K562 (cell line): ENCODE data around the gene TYROBP. TPM values are rescaled to one million over a fixed set of nuclear protein-coding genes. Genes with fewer than 3 reads are reported as not detected.

Source experiments
- ATAC-seq: fragments of 200-7000 bp; cut with Tn5 transposase; 3 replicates; pipeline ENCODE4 v1.9.1; 2020; ENCODE audit warnings: moderate library complexity
- BruUV-seq: library from RNA; stranded (reverse); fragments of 400-500 nt; replicated peaks from 2 replicates; lab custom pipeline; 2021; lab: Mats Ljungman, UMichigan
- CTCF ChIA-PET: fragments of 300-600 bp; formaldehyde crosslinking; extraction: SDS; loops from one replicate; lab custom pipeline; 2021; ENCODE audit warnings: low intra/inter-chr PET ratio; lab: Yijun Ruan, JAX
- POLR2A ChIA-PET: fragments of 300-600, 350-650 bp; sonication (Branson Sonifier 250); formaldehyde crosslinking; extraction: SDS; loops from one replicate; lab custom pipeline; 2021; ENCODE audit warnings: antibody characterized with exemption, inconsistent platforms; lab: Yijun Ruan, JAX
- DNase-seq, 4 experiments: peaks; one replicate each; pipeline versions ENCODE4 v3.0.0 to v3.0.0-alpha.2; 2011 to 2018; ENCODE audit warnings: low spot score in 3 of 4, mixed read lengths in 3 of 4; ENCODE audit errors: extremely low read depth in 1 of 4
- FAIRE-seq: peaks from 2 replicates; lab custom pipeline; 2011; peaks lifted over from hg19 to GRCh38; lab: Jason Lieb, UNC
- H2AFZ ChIP-seq: 2 replicates; pipeline ENCODE4 v1.6.0; 2011; ENCODE audit warnings: low read depth, low read length, control low read depth, inconsistent platforms
- H3K27ac ChIP-seq: fragments of 200-600 bp; 3 replicates; pipeline ENCODE4 v1.8.0; 2011; ENCODE audit warnings: low read depth, mild to moderate bottlenecking, control low read depth, inconsistent platforms, low read length, moderate library complexity, mixed read lengths; ENCODE audit errors: extremely low read depth
- H3K27me3 ChIP-seq, 2 experiments: fragments of 300-600 bp in 1 of 2; 2 replicates in 1 of 2; 3 replicates in 1 of 2; pipeline versions ENCODE4 v1.6.0 to v1.8.0; 2011; ENCODE audit warnings: inconsistent platforms in 2 of 2, low read length in 2 of 2, mild to moderate bottlenecking in 1 of 2, mixed read lengths in 1 of 2, moderate library complexity in 1 of 2; ENCODE audit not compliant: control insufficient read depth in 2 of 2, insufficient read depth in 2 of 2
- H3K36me3 ChIP-seq: fragments of 300-600 bp; 3 replicates; pipeline ENCODE4 v1.8.0; 2011; ENCODE audit warnings: mild to moderate bottlenecking, low read length, inconsistent platforms; ENCODE audit not compliant: control insufficient read depth, insufficient read depth
- H3K4me1 ChIP-seq, 2 experiments: fragments of 200-600 bp in 1 of 2; replicated peaks in 1 of 2; 2 replicates in 1 of 2; 3 replicates in 1 of 2; pipeline versions ENCODE4 v1.5.1 to v1.8.0; 2011; ENCODE audit warnings: inconsistent platforms in 2 of 2, low read length in 2 of 2, mild to moderate bottlenecking in 1 of 2, mixed read lengths in 1 of 2, moderate library complexity in 1 of 2; ENCODE audit not compliant: control insufficient read depth in 2 of 2, insufficient read depth in 2 of 2
- H3K4me2 ChIP-seq: 2 replicates; pipeline ENCODE4 v1.6.1; 2011; ENCODE audit warnings: low read length, control low read depth, inconsistent platforms, mixed read lengths; ENCODE audit not compliant: insufficient read depth
- H3K4me3 ChIP-seq: fragments of 200-600 bp; sonication (generic), shearing (Covaris generic); 2 replicates; pipeline ENCODE4 v1.5.1; 2016; ENCODE audit warnings: control low read depth, inconsistent platforms
- H3K79me2 ChIP-seq: fragments of 200-600 bp; 3 replicates; pipeline ENCODE4 v1.8.0; 2011; ENCODE audit warnings: low read length, inconsistent platforms; ENCODE audit not compliant: control insufficient read depth, insufficient read depth
- H3K9ac ChIP-seq, 2 experiments: 2 replicates each; pipeline versions ENCODE4 v1.6.0 to v1.6.1; 2011; ENCODE audit warnings: low read depth in 2 of 2, low read length in 2 of 2, control low read depth in 1 of 2, inconsistent platforms in 1 of 2, mild to moderate bottlenecking in 1 of 2, mixed read lengths in 1 of 2; ENCODE audit not compliant: insufficient read depth in 1 of 2
- H3K9me1 ChIP-seq: one replicate; pipeline ENCODE4 v1.6.0; 2011; ENCODE audit warnings: inconsistent platforms, mild to moderate bottlenecking, low read length, moderate library complexity; ENCODE audit not compliant: control insufficient read depth, insufficient read depth
- H3K9me3 ChIP-seq: replicated peaks from 2 replicates; pipeline ENCODE4 v1.5.1; 2011; ENCODE audit warnings: low read depth, low read length, inconsistent platforms; ENCODE audit not compliant: control insufficient read depth, insufficient read depth
- H4K20me1 ChIP-seq: replicated peaks from 2 replicates; pipeline ENCODE4 v1.6.1; 2011; ENCODE audit warnings: low read length, inconsistent platforms, mixed read lengths; ENCODE audit not compliant: control insufficient read depth, insufficient read depth
- BRF1 ChIP-seq: IDR thresholded peaks from 3 replicates; pipeline ENCODE4 v1.6.1; 2011; ENCODE audit warnings: borderline replicate concordance, mild to moderate bottlenecking; ENCODE audit not compliant: insufficient read length; ENCODE audit errors: extremely low read depth
- HDAC1 ChIP-seq, 2 experiments: fragments of 450-650 bp; IDR thresholded peaks; 2 replicates each; pipeline ENCODE4 v1.6.1; 2016 to 2017; ENCODE audit warnings: inconsistent platforms in 1 of 2, mild to moderate bottlenecking in 1 of 2, moderate library complexity in 1 of 2
- NRF1 ChIP-seq, 2 experiments: fragments of 450-650 bp; IDR thresholded peaks in 1 of 2; conservative IDR thresholded peaks in 1 of 2; 2 replicates each; pipeline ENCODE4 v1.6.1; 2014; ENCODE audit warnings: mild to moderate bottlenecking in 2 of 2
- WGBS: fragments of 100-300 bp; shearing (Covaris generic); methylation state at CpG from one replicate; pipeline ENCODE4 v1.1.6; 2016; ENCODE audit warnings: low coverage, mixed read lengths; ENCODE audit not compliant: insufficient coverage; ENCODE audit errors: missing lambda C conversion rate; 5-methylcytosine and 5-hydroxymethylcytosine counted together
- in situ Hi-C: fragments of 300-500 bp; cut with MboI; formaldehyde crosslinking; loops from 4 replicates; pipeline ENCODE4 v1.15.0; 2018; ENCODE audit warnings: inconsistent platforms, mixed read lengths
- intact Hi-C: fragments of 100-400 bp; cut with micrococcal nuclease; formaldehyde crosslinking; loops from 2 replicates; pipeline ENCODE4 v1.14.2; 2022
- polyA plus RNA-seq, 8 experiments: library from polyadenylated mRNA; depleted of rRNA in 4 of 8; stranded (reverse) in 5 of 8; unstranded in 3 of 8; fragments of >200 nt; fragmentation: Nextera tagmentation in 2 of 8; fragmentation: Illumina TruSeq in 1 of 8; extraction: Ambion mirVana in 2 of 8; extraction: Trizol in 1 of 8; gene quantifications; 2 replicates each; pipeline versions ENCODE4 v1.2.1 to v1.2.3, GENCODE V29; 2011 to 2014; ENCODE audit warnings: inconsistent platforms in 1 of 8, missing spikeins in 1 of 8
- total RNA-seq, 7 experiments: library from RNA; depleted of rRNA in 6 of 7; stranded (reverse); fragments of >200 nt in 6 of 7; fragmentation: Illumina TruSeq in 2 of 7; extraction: Trizol in 2 of 7; gene quantifications; 2 replicates each; pipeline versions ENCODE4 v1.2.1 to v1.2.3, GENCODE V29; 2011 to 2021; ENCODE audit warnings: low replicate concordance in 1 of 7
- TF ChIP-seq, protein P1 (sequence below): sonication (generic); formaldehyde crosslinking; IDR thresholded peaks from 2 replicates; pipeline ENCODE4 v1.8.0; 2022; ENCODE audit warnings: mild to moderate bottlenecking, missing genetic modification reagents

TYROBP gene
- total and polyA plus RNA-seq, 9 of the 15 experiments (the other 6 are each of a cell fraction or from before 2014, with no cell fraction given): 0.72 to 8.2 (median 2.4) TPM

DNA sequence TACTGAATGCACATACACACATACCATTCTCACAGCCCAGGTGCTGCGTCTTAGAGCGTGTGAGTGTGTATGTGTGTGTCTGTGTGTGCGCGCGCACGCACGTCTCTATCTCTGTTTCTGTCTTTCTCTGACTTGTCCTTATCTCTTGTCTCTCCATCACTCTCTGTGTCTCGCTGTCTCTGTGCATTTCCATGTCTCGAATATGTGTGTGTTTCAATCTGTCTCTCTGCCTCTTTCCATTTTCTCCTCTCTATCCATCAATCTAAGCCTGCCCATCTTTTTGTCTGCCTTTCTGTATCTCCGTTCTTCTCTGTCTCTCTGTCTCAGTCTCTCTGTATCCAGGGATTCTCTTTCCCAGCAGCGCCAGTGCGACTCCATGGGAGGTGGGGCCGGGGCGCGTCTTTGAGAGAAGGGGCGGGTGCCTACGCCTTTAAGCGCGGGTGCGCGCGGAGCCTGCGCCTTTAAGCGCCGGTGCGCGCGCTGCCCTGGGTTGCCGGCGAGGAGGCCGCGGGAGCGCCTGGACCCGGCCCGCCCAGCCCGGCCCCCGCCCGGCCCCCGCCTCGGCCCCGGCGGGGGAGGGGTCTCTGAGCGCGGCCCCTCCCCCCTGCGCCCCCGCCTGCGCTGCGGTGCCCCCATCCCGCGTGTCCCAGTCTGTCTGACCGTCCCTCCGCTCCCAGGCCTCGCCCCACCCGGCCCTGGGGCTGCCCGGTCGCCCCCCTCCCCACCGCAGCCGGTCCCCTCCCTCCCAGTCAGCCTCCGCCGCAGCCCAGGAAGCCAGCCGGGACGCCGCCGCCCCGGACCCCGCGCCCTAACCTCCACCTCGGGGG is 28.0 kb upstream of the TYROBP start, which contains the start of gene LRFN3:
Gene LRFN3, plus strand, starts transcription at position 464 of the 827 bp plus-strand sequence. CDS start 3,052 bp downstream, outside the sequence.
- intact Hi-C loops: loop anchor here (10.0 kb wide), 1 partner anchor 111 kb away; no protein-coding TSS in a partner anchor
- CTCF ChIA-PET: no interaction called here

More for the DNA sequence above, 28.0 kb upstream of the TYROBP start, which contains the start of gene LRFN3:
- H3K4me3 ChIP-seq: no peak within 1 kb of the TSS
- 5% methylated on average over 30 of the region's 68 CpGs for WGBS
- H3K36me3 ChIP-seq: no peaks in the 10 kb centered on the region
- H3K79me2 ChIP-seq: no peaks in the 10 kb centered on the region
- in situ Hi-C loops: no loop called here
- TF ChIP-seq HDAC1 (IDR thresholded peaks at IDR 0.05) (peak in 1 of 2 experiments; percentile 32; a peak in 1 of 4 replicates), NRF1 (conservative IDR thresholded peaks at IDR 0.05 in 1 of 2, IDR thresholded peaks at IDR 0.05 in 1 of 2) (peak; percentile 35 to 44; a peak in 3 of 4 replicates), BRF1 (no peak)
- TF ChIP-seq, protein P1, sequence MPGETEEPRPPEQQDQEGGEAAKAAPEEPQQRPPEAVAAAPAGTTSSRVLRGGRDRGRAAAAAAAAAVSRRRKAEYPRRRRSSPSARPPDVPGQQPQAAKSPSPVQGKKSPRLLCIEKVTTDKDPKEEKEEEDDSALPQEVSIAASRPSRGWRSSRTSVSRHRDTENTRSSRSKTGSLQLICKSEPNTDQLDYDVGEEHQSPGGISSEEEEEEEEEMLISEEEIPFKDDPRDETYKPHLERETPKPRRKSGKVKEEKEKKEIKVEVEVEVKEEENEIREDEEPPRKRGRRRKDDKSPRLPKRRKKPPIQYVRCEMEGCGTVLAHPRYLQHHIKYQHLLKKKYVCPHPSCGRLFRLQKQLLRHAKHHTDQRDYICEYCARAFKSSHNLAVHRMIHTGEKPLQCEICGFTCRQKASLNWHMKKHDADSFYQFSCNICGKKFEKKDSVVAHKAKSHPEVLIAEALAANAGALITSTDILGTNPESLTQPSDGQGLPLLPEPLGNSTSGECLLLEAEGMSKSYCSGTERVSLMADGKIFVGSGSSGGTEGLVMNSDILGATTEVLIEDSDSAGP (CRISPR knock-in tag): peak; percentile 97
- 0 out of 2 replicates have a peak, but pooled peaks cover 4% of the 10 kb centered on the region for H4K20me1 ChIP-seq
- H3K4me1 ChIP-seq: peaks cover 2 to 29% of the 10 kb centered on the region in 2 experiments; a peak in 3 of 5 replicates
- no peak within 1 kb of the TSS for H3K27ac ChIP-seq
- H3K9me1 ChIP-seq: no peaks in the 10 kb centered on the region
- FAIRE-seq (no peak), ATAC-seq (no peak), DNase-seq (peak; percentile 54 to 75 (median 68))
- peaks cover 24 to 60% of the 10 kb centered on the region in 2 experiments for H3K27me3 ChIP-seq
- BruUV-seq: no TSS peak
- peak within 1 kb of the TSS; percentile 51 for H3K4me2 ChIP-seq
- POLR2A ChIA-PET: interaction anchor here (0.6 to 0.7 kb wide), 2 partner anchors 19 to 194 kb away, joined by 3 read pairs; partner anchors contain the start of gene IGFLR1
- peak within 1 kb of the TSS in 1 of 2 experiments; percentile 17; a peak in 1 of 4 replicates for H3K9ac ChIP-seq
- H2AFZ ChIP-seq: no peak within 1 kb of the TSS
- no peaks in the 10 kb centered on the region for H3K9me3 ChIP-seq
